GM19193 (cell line): Measurements from ENCODE around the gene MAP4K3.

Experiments
- POLR2A ChIP-seq: IDR thresholded peaks from 4 replicates; pipeline ENCODE4 v1.6.1; 2011; ENCODE audit not compliant: insufficient read depth, insufficient read length; ENCODE audit errors: extremely low read depth

The MAP4K3 gene

DNA sequence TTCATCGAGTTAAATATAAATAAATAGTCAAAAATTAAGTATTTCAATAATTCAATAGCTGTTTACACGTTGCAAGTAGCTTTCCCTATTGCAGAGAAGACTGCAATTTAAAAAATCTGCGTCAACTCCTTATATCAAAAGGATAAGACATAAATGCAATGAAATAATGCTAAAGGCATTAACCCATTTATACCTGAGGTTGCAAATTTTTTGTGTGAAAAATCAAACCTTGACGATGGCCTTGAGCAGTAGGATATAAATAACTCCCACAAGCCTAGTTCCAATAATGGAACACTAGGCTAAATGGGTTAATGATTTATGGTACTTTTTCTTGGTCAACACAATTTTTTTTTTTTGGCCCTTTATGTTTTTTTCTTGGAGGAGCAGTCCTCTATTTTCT is 116.9 kb downstream of the MAP4K3 start:
- no peak for TF ChIP-seq POLR2A

DNA sequence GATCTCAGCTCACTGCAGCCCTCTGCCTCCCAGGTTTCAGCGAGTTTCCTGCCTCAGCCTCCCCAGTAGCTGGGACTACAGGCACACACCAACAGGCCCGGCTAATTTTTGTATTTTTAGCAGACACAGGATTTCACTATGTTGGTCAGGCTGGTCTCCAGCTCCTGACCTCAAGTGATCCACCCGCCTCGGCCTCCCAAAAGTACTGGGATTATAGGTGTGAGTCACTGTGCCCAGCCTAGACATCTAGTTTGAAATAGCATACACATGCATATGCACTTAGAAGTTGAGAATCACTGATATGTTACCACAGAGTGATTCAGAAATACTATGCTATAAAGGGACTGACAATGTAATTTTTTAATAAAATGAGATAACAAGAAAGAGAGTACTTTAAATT is 123.5 kb downstream of the MAP4K3 start:
- no peak for TF ChIP-seq POLR2A

- no peak for TF ChIP-seq POLR2A
Measured at GRCh38 chr2:39311469-39311868, 125.6 kb downstream of the MAP4K3 start.

GRCh38 chr2:39308778-39309177 is 128.3 kb downstream of the MAP4K3 start:
- no peak for TF ChIP-seq POLR2A

DNA sequence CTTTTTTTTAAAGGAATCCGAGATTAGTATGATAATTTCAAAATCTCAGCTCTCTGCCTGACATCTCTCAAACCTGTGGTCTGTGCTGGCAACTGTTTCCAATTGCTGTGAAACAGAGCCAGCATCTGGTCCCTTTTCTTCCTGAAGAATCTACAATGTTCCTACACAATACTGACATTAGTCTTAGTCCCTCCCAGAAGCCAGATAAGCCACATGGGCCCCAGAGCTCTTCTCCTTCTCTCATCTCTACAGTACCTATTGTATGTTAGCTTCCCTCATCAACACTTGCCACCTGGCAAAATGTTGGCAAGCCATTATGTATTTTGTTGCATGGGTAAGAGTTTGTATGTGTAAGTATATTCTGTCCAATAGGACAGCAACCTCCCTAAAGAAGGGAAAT is 130.5 kb downstream of the MAP4K3 start:
- TF ChIP-seq POLR2A, result no peak

DNA sequence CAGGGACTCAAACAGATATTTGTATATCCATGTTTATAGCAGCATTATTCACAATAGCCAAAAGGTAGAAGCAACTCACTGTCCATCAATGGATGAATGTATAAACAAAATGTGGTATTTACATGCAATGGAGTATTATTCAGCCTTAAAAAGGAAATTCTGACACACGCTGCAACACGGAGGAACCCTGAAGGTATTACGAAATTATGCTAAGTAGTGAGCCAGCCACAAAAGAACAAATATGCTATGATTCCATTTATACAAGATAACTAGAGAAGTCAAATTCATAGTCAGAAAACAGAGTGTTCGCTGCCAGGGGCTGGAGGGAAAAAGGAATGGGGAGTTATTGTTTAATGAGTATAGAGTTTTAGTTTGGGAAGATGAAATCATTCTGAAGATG is 132.4 kb downstream of the MAP4K3 start:
- no peak for TF ChIP-seq POLR2A

- no peak for TF ChIP-seq POLR2A
Measured at GRCh38 chr2:39304200-39304599, 132.9 kb downstream of the MAP4K3 start.

- TF ChIP-seq POLR2A, result no peak
Measured at GRCh38 chr2:39301352-39301751, 135.7 kb downstream of the MAP4K3 start.

DNA sequence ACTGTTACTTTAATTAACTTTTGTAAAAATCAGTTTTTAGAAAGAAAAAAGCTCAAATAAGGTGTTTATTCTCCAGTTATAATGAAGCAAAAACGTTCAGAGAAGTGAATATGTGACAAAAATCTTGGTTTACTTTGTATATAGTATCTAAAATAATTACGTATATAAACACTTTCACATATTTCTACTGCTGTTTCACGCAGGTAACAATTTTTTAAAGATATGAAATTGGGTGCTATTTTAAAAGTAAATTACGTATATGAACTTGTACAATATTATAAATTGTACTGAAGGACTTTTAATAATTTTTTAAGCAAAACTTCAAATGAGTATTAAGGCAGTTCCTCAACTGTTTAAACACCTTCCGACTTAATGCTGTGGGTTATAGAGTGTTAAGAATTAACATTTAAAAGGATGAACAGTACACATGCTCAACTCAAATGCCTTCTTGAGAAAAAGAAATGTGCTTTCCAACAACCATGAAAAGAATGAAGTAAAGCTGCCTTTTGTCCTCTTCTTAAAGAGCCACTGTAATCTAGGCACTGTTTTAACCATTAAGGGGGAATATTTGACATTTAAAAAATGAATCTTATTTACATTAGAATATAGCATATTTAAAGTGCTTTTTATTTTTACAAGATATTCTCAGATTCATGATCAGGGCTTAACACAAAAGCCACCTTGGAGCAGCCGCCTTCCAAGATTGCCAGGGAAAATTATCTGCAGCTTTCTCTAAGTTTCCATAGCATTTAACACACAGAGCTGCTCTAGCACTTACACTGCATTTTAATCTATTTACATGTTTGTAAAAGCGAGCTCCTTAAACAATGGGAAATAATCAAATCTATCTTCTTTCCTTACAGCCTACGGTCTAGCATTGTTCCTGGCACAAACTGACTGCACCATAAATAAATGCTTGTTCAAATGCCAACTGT is 136.8 kb downstream of the MAP4K3 start:
- no peak for TF ChIP-seq POLR2A

DNA sequence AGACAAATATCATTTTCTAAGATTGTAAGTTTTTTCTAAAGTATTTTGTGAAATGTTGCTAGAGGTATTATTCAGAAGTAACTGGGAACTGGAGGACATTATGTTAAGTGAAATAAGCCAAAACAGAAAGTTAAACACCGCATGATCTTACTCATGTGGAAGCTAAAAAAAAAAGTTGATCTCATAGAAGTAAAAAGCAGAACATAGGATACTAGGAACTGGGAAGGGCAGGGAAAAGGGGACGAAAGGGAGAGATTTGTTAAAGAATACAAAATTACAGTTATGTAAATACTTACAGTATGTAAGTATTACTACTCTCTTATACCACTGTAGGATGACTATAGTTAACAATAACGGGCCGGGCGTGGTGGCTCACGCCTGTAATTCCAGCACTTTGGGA is 146.7 kb downstream of the MAP4K3 start:
- TF ChIP-seq POLR2A, result no peak

DNA sequence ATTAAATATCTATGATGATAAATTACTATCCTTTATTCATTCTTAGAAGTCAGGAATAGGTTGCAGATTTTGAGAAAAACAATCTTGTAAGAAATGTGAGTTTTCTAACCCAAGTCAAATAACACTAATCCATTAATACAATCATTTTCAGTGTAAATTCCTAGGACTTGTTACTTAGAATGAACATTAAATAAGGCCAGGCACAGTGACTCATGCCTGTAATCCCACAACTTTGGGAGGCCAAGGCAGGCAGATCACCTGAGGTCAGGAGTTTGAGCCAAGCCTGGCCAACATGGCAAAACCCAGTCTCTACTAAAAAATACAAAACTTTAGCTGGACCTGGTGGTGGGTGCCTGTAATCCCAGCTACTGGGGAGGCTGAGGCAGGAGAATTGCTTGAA is 147.5 kb downstream of the MAP4K3 start:
- no peak for TF ChIP-seq POLR2A

GRCh38 chr2:39283561-39283960 is 153.5 kb downstream of the MAP4K3 start:
- TF ChIP-seq POLR2A, result no peak

DNA sequence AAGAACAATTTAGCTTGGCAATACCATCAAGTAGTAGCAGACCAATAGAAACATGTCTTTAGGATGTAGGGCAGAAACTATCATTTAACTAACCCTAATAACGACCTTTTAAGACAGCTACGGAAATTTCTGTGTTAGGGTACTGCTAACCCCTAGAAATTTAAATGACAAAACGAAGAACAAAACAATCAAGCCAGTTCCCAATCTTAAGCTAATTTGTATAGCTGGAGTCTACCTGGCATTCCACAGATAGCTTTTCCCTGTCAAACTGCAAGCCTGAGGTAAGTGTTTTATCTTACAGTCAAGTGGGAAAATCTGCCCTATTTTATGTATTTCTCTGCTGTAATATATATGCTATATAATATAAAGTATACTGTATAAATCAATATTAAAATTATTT is 155.7 kb downstream of the MAP4K3 start:
- TF ChIP-seq POLR2A, result no peak

- TF ChIP-seq POLR2A, result no peak
Measured at GRCh38 chr2:39275016-39275415, 162.1 kb downstream of the MAP4K3 start.

DNA sequence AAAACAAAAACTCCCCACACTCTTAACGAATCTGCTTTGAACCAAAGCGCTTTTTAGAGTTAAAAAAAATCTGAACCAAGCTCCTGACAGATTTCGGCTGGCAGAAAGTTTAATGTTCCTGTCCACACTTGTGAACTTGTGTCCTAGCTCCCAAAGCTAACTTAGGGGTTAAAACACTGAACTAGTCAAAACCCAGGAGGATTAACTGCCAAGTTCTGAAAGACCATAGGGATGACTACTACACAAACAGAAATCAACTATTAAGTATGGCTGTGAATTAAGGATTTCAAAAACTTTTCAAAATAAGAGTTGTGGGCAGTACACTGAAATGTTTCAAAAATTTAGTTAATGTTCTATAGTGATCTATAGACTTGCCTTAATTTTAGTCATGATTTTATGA is 167.1 kb downstream of the MAP4K3 start:
- TF ChIP-seq POLR2A, result no peak

DNA sequence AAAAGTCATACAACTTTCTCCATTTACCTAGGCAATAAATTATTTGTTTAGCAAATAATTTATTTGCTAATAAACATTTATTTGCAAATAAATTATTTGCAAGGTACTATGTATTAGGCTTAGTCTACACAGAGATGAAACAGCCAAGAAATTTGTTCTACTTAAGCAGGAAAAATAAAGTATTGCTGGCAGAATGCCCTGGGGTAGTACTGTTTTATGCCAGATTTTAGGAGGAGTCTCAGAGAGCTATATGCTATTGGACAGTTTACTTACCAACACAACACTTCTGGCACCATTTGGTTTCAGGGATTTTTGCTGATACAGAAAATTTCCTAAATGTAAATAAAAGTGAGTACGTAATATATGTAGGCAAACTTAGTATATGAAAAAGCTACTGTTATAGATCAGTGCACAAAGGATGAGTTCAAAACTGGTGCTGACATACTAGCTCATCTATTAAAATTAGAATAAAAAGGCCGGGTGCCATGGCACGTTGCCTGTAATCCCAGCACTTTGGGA is 170.1 kb downstream of the MAP4K3 start:
- TF ChIP-seq POLR2A, result no peak
